ENCODE measurements around the gene ARHGAP28. TPM values are rescaled to one million over a fixed set of nuclear protein-coding genes. Genes with fewer than 3 reads are reported as not detected.

The ARHGAP28 gene
- polyA plus RNA-seq, 3 donors = not detected

DNA sequence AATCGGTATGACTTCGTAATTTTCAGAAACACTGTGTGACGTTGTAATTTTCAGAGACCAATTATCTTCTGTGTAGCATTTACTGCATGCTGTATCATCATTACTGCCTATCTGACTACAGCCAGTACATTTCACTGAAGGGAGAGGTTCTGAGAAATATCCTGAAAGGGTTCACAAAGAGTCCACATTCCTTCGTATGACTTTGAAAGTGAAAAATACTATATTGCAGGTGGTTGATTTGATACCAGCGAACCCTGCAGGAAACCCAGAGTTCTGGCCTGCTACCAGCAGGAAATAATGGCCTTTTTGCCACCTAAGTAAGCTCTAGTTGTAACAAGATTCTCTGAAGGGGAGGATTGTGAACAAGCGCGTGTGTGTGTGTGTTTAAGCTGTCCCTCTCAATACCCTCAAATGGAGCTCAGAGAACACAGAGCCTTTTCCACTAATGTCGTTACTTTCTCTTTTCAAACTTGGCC, 155.5 kb downstream of the ARHGAP28 start:
- H3K4me1 Mint-ChIP-seq = no peaks in the 10 kb centered on the region
- DNase-seq = no peak
- intact Hi-C loops (cut with micrococcal nuclease) = no loop called here
- H2AFZ ChIP-seq (ENCODE audit: insufficient read depth, low read depth, low read length, poor library complexity, severe bottlenecking) = no peak overlapping the region
- H3K79me2 ChIP-seq (ENCODE audit: insufficient read depth, low read length) = no peaks in the 10 kb centered on the region
- H3K4me3 Mint-ChIP-seq = no peak overlapping the region
- H3K9me3 ChIP-seq (replicated peaks in 1 of 2; ENCODE audit: control insufficient read depth in 1 of 2, insufficient read depth in 1 of 2, low read length in 2 of 2) = no peaks in the 10 kb centered on the region
- no peaks in the 10 kb centered on the region for H4K20me1 ChIP-seq (ENCODE audit: insufficient read depth, low read length)
- H3K4me3 ChIP-seq (replicated peaks in 1 of 3; ENCODE audit: low read depth in 2 of 3, low read length in 3 of 3) = no peak overlapping the region
- H3K9me3 Mint-ChIP-seq = no peaks in the 10 kb centered on the region
- peaks cover 0 to 5% (median 1%) of the 10 kb centered on the region in 3 donors for H3K27me3 Mint-ChIP-seq (ENCODE audit: low read depth in 3 of 3)
- H3K4me2 ChIP-seq (replicated peaks; ENCODE audit: extremely low read depth, low read length, poor library complexity, severe bottlenecking) = no peak overlapping the region
- no peaks in the 10 kb centered on the region for H3K27me3 ChIP-seq (ENCODE audit: control insufficient read depth in 2 of 2, insufficient read depth in 2 of 2, low read length in 2 of 2)
- no peak overlapping the region for H3K9ac ChIP-seq (ENCODE audit: insufficient read depth, low read length, poor library complexity, severe bottlenecking)
- H3K27ac Mint-ChIP-seq = no peak overlapping the region
- H3K27ac ChIP-seq (ENCODE audit: low read depth in 1 of 2, low read length in 2 of 2) = no peak overlapping the region
- H3K36me3 Mint-ChIP-seq = no peaks in the 10 kb centered on the region
- H3K4me1 ChIP-seq (ENCODE audit: control insufficient read depth in 1 of 2, insufficient read depth in 2 of 2, low read length in 2 of 2) = no peaks in the 10 kb centered on the region
- 68% methylated on average over 6 of the region's 8 CpGs for WGBS (ENCODE audit: insufficient coverage)
- TF ChIP-seq, protein P1, sequence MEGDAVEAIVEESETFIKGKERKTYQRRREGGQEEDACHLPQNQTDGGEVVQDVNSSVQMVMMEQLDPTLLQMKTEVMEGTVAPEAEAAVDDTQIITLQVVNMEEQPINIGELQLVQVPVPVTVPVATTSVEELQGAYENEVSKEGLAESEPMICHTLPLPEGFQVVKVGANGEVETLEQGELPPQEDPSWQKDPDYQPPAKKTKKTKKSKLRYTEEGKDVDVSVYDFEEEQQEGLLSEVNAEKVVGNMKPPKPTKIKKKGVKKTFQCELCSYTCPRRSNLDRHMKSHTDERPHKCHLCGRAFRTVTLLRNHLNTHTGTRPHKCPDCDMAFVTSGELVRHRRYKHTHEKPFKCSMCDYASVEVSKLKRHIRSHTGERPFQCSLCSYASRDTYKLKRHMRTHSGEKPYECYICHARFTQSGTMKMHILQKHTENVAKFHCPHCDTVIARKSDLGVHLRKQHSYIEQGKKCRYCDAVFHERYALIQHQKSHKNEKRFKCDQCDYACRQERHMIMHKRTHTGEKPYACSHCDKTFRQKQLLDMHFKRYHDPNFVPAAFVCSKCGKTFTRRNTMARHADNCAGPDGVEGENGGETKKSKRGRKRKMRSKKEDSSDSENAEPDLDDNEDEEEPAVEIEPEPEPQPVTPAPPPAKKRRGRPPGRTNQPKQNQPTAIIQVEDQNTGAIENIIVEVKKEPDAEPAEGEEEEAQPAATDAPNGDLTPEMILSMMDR (IDR thresholded peaks at IDR 0.05) = no peak
- H3K36me3 ChIP-seq (replicated peaks in 1 of 2; ENCODE audit: control insufficient read depth in 1 of 2, insufficient read depth in 2 of 2, low read length in 2 of 2) = no peaks in the 10 kb centered on the region

DNA sequence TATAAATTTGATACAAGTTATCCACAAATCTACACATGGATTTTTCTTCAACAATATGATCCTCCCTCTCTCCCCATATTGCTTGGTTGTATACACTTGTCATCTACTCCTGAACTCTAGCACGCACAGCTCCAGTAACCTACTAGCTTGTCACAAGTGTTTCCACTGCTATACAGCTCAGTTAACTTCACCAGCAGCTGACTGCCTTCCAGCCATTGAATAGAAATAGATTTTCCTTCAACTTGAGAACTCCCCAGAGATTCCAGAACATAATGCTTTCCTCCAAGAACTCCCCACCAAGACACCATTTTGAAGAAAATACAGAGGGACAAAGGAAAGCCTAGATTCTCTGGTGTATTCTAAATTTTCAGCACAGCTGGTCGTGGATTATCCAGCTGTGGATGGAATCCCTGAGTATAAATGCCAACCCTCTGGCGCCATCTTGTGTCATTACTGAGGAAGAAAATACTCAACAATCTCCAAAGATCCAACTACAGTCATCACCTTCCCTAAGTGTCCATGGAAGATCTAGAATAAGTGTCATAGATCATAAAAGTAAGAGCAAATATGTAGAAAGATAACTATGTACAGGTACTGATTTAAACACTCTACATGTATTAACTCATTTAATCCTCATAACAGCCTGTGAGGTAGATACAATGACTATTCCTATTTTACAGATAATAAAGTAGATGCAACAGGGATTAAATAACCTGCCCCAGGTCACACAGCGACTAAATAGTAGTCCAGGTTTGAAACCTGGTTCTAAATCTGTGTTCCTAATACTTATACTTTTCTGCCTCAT, 156.7 kb downstream of the ARHGAP28 start:
- H3K27ac Mint-ChIP-seq = no peak overlapping the region
- intact Hi-C loops (cut with micrococcal nuclease) = no loop called here
- H3K4me3 ChIP-seq (replicated peaks in 1 of 3; ENCODE audit: low read depth in 2 of 3, low read length in 3 of 3) = no peak overlapping the region
- H3K9me3 ChIP-seq (replicated peaks in 1 of 2; ENCODE audit: control insufficient read depth in 1 of 2, insufficient read depth in 1 of 2, low read length in 2 of 2) = no peaks in the 10 kb centered on the region
- no peak for DNase-seq
- TF ChIP-seq, protein P1 (IDR thresholded peaks at IDR 0.05) = peak; percentile 40
- H3K27me3 ChIP-seq (ENCODE audit: control insufficient read depth in 2 of 2, insufficient read depth in 2 of 2, low read length in 2 of 2) = no peaks in the 10 kb centered on the region
- H3K36me3 Mint-ChIP-seq = no peaks in the 10 kb centered on the region
- H4K20me1 ChIP-seq (ENCODE audit: insufficient read depth, low read length) = no peaks in the 10 kb centered on the region
- peaks cover 0 to 4% (median 0%) of the 10 kb centered on the region in 3 donors for H3K27me3 Mint-ChIP-seq (ENCODE audit: low read depth in 3 of 3)
- H3K9me3 Mint-ChIP-seq = no peaks in the 10 kb centered on the region
- H3K4me1 Mint-ChIP-seq = no peaks in the 10 kb centered on the region
- no peak overlapping the region for H3K4me3 Mint-ChIP-seq
- no peaks in the 10 kb centered on the region for H3K36me3 ChIP-seq (replicated peaks in 1 of 2; ENCODE audit: control insufficient read depth in 1 of 2, insufficient read depth in 2 of 2, low read length in 2 of 2)
- WGBS (ENCODE audit: insufficient coverage) = 56% methylated on average over 1 of the region's 4 CpGs
- H2AFZ ChIP-seq (ENCODE audit: insufficient read depth, low read depth, low read length, poor library complexity, severe bottlenecking) = no peak overlapping the region
- H3K79me2 ChIP-seq (ENCODE audit: insufficient read depth, low read length) = no peaks in the 10 kb centered on the region
- no peak overlapping the region for H3K27ac ChIP-seq (ENCODE audit: low read depth in 1 of 2, low read length in 2 of 2)
- no peaks in the 10 kb centered on the region for H3K4me1 ChIP-seq (ENCODE audit: control insufficient read depth in 1 of 2, insufficient read depth in 2 of 2, low read length in 2 of 2)
- H3K4me2 ChIP-seq (replicated peaks; ENCODE audit: extremely low read depth, low read length, poor library complexity, severe bottlenecking) = no peak overlapping the region
- H3K9ac ChIP-seq (ENCODE audit: insufficient read depth, low read length, poor library complexity, severe bottlenecking) = no peak overlapping the region
